Measurements from ENCODE around the gene CDK15.
A peak's percentile ranks its signal among the peaks of the same experiment; 100 is the strongest.

The CDK15 gene

GRCh38 chr2:201860636-201861066 is 54.3 kb downstream of the CDK15 start:
- H3K27ac Mint-ChIP-seq = no peak overlapping the region
- no peaks in the 10 kb centered on the region for H3K36me3 Mint-ChIP-seq
- peaks cover 25% of the 10 kb centered on the region for H3K4me1 Mint-ChIP-seq
- peaks cover 16% of the 10 kb centered on the region for H3K27me3 Mint-ChIP-seq
- H3K9me3 Mint-ChIP-seq = no peaks in the 10 kb centered on the region
- no peak overlapping the region for H3K4me3 Mint-ChIP-seq

- no peaks in the 10 kb centered on the region for H3K9me3 Mint-ChIP-seq
- no peak overlapping the region for H3K4me3 Mint-ChIP-seq
- H3K27ac Mint-ChIP-seq = no peak overlapping the region
- peaks cover 22% of the 10 kb centered on the region for H3K4me1 Mint-ChIP-seq
- H3K27me3 Mint-ChIP-seq = peaks cover 16% of the 10 kb centered on the region
- H3K36me3 Mint-ChIP-seq = no peaks in the 10 kb centered on the region
These were observed 56.5 kb downstream of the CDK15 start for GRCh38 chr2:201862843-201863242.

DNA sequence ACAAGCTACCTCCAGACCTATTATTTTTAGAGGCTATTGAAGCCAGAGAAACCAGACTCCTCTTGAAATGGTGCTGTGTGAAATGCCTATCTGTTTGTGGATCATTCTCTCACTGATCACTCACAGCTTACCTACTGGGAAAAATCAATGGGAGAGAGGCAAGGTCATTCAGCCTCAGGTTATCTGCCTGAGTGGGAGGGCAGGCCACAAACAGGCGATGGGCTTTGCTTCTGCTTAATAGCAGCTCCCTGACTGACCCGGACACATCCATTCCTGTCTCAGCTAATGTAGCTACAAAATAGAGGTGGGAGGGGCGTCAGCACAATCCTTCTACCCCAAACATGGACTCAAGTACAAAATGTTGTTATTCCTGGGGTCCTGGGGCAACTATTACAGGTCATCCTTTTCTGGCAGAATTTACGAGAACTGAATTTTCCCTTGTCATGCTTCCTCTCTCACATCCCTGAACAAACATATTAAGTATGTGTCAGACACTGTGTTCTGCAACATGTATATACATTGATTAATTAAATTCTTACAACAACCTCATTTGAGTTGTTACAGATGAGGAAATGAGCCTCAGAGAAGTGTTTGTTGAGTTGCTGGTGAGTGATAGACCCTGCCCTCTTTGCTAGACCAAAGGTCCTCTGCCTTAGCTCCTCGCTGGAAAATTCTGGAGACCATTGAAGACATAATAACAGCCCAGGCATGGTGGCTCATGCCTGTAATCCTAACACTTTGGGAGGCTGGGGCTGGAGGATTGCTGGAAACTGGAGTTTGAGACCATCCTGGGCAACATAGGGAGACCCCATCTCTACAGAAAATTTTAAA is 60.5 kb downstream of the CDK15 start:
- Mint-ChIP-seq H3K4me3 (no peak overlapping the region), H3K27me3 (peaks cover 12% of the 10 kb centered on the region), H3K36me3 (no peaks in the 10 kb centered on the region), H3K4me1 (no peaks in the 10 kb centered on the region), H3K27ac (no peak overlapping the region), H3K9me3 (no peaks in the 10 kb centered on the region)

GRCh38 chr2:201871471-201871870 is 65.1 kb downstream of the CDK15 start:
- H3K36me3 Mint-ChIP-seq = no peaks in the 10 kb centered on the region
- H3K9me3 Mint-ChIP-seq = no peaks in the 10 kb centered on the region
- H3K27ac Mint-ChIP-seq = no peak overlapping the region
- no peaks in the 10 kb centered on the region for H3K4me1 Mint-ChIP-seq
- peaks cover 5% of the 10 kb centered on the region for H3K27me3 Mint-ChIP-seq
- no peak overlapping the region for H3K4me3 Mint-ChIP-seq

DNA sequence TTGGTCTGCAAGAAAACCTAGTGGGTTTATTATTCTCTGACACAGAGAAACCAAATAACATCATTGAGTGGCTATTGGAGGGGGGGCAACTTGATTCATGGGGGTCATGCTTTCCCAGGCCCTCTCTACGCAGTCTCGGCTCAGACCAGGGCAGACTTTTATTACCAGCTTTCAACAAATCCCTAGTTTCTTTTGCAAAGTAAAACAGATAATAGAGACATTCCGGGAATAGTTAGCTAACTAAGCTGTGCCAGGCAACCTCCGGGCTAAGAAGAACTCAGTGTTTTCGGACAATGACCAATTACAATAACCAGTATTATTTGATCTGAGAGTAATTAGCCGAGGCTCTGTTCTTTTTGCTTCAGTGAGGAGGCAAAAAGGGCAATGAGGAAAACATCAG is 66.3 kb downstream of the CDK15 start:
- no peak overlapping the region for H3K27ac Mint-ChIP-seq
- H3K4me3 Mint-ChIP-seq = no peak overlapping the region
- H3K36me3 Mint-ChIP-seq = no peaks in the 10 kb centered on the region
- peaks cover 5% of the 10 kb centered on the region for H3K27me3 Mint-ChIP-seq
- no peaks in the 10 kb centered on the region for H3K9me3 Mint-ChIP-seq
- no peaks in the 10 kb centered on the region for H3K4me1 Mint-ChIP-seq

DNA sequence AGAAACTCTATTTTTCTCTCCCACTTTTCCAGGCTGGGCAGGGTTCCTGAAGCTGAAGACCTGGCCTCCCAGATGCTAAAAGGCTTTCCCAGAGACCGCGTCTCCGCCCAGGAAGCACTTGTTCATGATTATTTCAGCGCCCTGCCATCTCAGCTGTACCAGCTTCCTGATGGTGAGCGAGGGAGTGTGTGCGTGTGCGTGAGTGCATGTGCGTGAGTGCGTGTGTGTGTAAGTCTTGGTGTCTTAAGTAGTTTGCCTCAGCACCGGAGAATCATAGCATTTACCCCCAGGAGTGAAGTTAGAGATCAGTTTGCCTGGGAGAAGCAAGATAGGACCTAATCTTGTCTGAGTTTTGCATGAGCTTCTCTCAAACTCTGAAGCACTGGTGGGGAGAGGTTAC is 73.7 kb downstream of the CDK15 start:
- peaks cover 18% of the 10 kb centered on the region for H3K4me1 Mint-ChIP-seq
- no peaks in the 10 kb centered on the region for H3K36me3 Mint-ChIP-seq
- H3K27ac Mint-ChIP-seq = no peak overlapping the region
- H3K27me3 Mint-ChIP-seq = peaks cover 27% of the 10 kb centered on the region
- H3K9me3 Mint-ChIP-seq = no peaks in the 10 kb centered on the region
- H3K4me3 Mint-ChIP-seq = no peak overlapping the region

GRCh38 chr2:201880579-201880978 is 74.2 kb downstream of the CDK15 start:
- Mint-ChIP-seq H3K27me3 (peaks cover 29% of the 10 kb centered on the region), H3K27ac (no peak overlapping the region), H3K4me3 (no peak overlapping the region), H3K36me3 (no peaks in the 10 kb centered on the region), H3K9me3 (no peaks in the 10 kb centered on the region), H3K4me1 (peaks cover 18% of the 10 kb centered on the region)

DNA sequence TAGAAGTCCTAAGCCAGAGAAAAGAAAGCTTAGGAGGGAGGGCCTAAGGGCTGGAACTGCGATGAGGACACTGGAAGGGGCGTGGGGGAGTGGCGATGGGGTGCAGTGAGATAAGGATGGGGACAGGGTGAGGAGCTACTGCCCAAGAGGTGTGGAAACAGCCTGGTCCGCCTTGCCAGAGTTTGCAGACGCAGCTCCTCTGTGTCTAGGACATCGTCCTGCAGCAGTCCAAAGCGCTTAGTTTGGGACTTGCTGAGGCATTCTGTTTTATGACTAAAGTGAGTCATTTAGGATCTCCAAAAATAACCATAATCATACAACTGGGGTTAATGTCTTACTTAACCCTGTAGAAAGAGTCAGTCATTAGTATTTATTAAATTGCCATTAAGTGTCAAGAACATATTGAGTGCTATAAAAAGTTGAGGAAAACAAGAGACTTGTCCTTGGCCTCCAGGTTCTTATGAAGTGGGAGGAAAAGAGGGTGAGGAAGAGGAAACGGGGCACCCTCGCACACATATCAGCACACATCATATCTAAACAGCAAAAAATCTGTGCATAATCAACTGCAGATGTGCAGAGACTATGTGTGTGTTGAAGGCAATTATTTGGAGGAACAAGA is 74.8 kb downstream of the CDK15 start:
- Mint-ChIP-seq H3K27me3 (peaks cover 32% of the 10 kb centered on the region), H3K4me3 (no peak overlapping the region), H3K36me3 (no peaks in the 10 kb centered on the region), H3K9me3 (no peaks in the 10 kb centered on the region), H3K4me1 (peaks cover 18% of the 10 kb centered on the region), H3K27ac (no peak overlapping the region)

- H3K27me3 Mint-ChIP-seq = peaks cover 32% of the 10 kb centered on the region
- no peaks in the 10 kb centered on the region for H3K36me3 Mint-ChIP-seq
- H3K27ac Mint-ChIP-seq = no peak overlapping the region
- H3K9me3 Mint-ChIP-seq = no peaks in the 10 kb centered on the region
- peaks cover 18% of the 10 kb centered on the region for H3K4me1 Mint-ChIP-seq
- no peak overlapping the region for H3K4me3 Mint-ChIP-seq
These were observed 75.4 kb downstream of the CDK15 start for GRCh38 chr2:201881741-201882140.

- H3K4me1 Mint-ChIP-seq = peaks cover 18% of the 10 kb centered on the region
- H3K27ac Mint-ChIP-seq = no peak overlapping the region
- H3K27me3 Mint-ChIP-seq = peaks cover 33% of the 10 kb centered on the region
- H3K4me3 Mint-ChIP-seq = no peak overlapping the region
- no peaks in the 10 kb centered on the region for H3K9me3 Mint-ChIP-seq
- H3K36me3 Mint-ChIP-seq = no peaks in the 10 kb centered on the region
These were observed 76.2 kb downstream of the CDK15 start for GRCh38 chr2:201882353-201883090.

DNA sequence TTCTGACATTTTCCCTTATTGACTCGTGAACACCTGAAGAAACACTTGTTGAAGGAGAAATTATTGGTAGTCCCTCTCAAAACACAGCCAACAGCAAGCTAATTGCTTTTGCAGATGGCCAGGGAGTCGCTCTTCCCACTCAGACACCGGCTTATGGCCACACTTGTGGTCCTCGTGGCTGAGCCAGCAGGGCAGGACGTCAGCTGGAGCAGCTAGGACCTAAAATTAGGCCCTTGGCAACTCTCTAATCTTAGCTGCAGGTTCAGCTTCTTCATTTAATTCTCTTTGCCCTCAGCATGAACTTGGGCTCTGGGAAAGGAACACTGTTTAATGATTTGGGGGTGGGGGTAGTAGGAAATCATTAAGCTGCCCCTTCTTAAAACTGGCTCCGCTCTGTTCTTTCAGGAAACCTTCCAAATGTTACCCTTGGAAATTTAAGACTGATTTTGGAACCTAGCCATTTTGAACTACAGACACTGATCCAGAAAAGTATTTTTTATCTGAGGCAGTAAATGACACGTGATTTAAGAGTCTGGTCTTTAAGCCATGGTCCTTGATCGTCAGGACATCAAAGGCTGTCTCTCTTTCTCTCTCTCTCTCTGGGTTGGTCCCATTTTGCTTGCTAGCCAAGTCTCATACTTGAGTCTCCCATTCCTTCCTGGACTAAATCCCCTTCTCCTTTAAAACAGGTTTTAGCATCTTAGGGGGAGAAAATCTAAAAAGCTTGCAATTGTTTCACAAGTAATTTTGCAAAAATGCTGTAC is 77.5 kb downstream of the CDK15 start:
- peaks cover 39% of the 10 kb centered on the region for H3K27me3 Mint-ChIP-seq
- H3K36me3 Mint-ChIP-seq = no peaks in the 10 kb centered on the region
- peak overlapping the region; percentile 26 for H3K27ac Mint-ChIP-seq
- H3K9me3 Mint-ChIP-seq = no peaks in the 10 kb centered on the region
- H3K4me1 Mint-ChIP-seq = peaks cover 18% of the 10 kb centered on the region
- H3K4me3 Mint-ChIP-seq = no peak overlapping the region

GRCh38 chr2:201886504-201886903 is 80.2 kb downstream of the CDK15 start:
- Mint-ChIP-seq H3K4me3 (no peak overlapping the region), H3K4me1 (peaks cover 10% of the 10 kb centered on the region), H3K9me3 (no peaks in the 10 kb centered on the region), H3K27me3 (peaks cover 39% of the 10 kb centered on the region), H3K36me3 (no peaks in the 10 kb centered on the region), H3K27ac (no peak overlapping the region)

DNA sequence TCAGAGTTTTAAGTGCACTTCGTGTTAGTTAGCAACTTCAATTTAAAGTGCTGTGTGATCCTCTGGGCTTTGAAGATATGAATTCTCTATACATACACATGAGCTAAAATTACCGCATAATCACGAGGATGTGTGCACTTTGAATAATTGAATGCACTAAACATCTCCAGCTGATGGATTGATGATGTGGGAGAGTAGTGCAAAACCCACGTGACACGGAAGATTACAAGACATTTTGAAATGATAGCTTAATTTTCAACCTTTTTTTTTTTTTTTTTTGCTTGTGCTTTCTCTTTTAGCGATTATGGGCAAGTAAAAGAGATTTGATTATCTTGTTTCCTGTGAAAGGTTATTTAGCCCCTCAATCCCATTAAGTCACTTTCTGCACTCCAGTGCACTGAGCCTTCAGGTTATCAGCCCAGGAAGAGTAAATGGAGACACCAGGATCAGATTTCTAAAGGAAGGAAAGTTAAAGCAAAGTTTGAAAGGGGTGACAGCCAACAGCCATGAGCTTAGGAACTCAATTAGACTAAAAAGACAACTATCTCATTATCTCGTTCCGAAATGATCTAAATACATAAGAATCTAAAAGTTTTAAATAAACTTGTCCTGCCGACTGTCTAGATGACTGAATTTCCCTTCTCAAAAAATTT is 81.6 kb downstream of the CDK15 start:
- Mint-ChIP-seq H3K4me1 (no peaks in the 10 kb centered on the region), H3K9me3 (no peaks in the 10 kb centered on the region), H3K36me3 (no peaks in the 10 kb centered on the region), H3K27me3 (peaks cover 30% of the 10 kb centered on the region), H3K4me3 (no peak overlapping the region), H3K27ac (no peak overlapping the region)

GRCh38 chr2:201888426-201888800 is 82.1 kb downstream of the CDK15 start:
- Mint-ChIP-seq H3K27ac (no peak overlapping the region), H3K27me3 (peaks cover 28% of the 10 kb centered on the region), H3K36me3 (no peaks in the 10 kb centered on the region), H3K4me3 (no peak overlapping the region), H3K4me1 (no peaks in the 10 kb centered on the region), H3K9me3 (no peaks in the 10 kb centered on the region)

DNA sequence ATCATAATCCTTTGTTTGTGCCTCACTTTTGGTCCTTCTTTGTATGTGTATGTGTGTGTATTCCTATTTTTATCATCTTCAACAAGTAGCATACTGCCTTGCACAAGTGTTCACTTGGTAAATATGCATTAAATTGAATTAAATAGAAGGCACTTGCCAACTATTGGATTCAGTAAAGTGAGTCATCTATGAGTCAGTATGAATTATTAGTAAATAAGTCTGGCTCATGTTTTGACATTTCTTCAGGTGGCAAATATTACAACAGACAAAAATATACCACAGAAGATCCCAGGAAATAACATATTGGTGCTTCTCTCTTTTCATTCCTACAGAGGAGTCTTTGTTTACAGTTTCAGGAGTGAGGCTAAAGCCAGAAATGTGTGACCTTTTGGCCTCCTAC is 84.1 kb downstream of the CDK15 start:
- Mint-ChIP-seq H3K4me1 (no peaks in the 10 kb centered on the region), H3K36me3 (no peaks in the 10 kb centered on the region), H3K9me3 (no peaks in the 10 kb centered on the region), H3K27ac (no peak overlapping the region), H3K27me3 (peaks cover 18% of the 10 kb centered on the region), H3K4me3 (no peak overlapping the region)
